ENCODE data around the gene CCR4. TPM values are rescaled to one million over a fixed set of nuclear protein-coding genes. Genes with fewer than 3 reads are reported as not detected.
"Not testable (repeated sequence)": the region's sequence is repeated elsewhere in the genome, so short reads cannot be mapped to it uniquely, and the experiment has no call there.

Gene CCR4
- total RNA-seq (ENCODE audit: low replicate concordance), result under 0.01 TPM in 1 of 2 replicates, not detected in the other

GRCh38 chr3:32951410-32951811 is at the start of gene CCR4:
Gene CCR4 (plus strand): TSS chr3:32951644. CDS start chr3:32953423, 1,779 bp downstream.
- peak; percentile 39 for DNase-seq (ENCODE audit: low read depth)
- no peak within 1 kb of the TSS for H3K4me3 ChIP-seq (ENCODE audit: low read depth, low read length)
- no peak for TF ChIP-seq CTCF (IDR thresholded peaks at IDR 0.05; ENCODE audit: insufficient read depth, low read length)

GRCh38 chr3:32902887-32903371 is 48.5 kb upstream of the CCR4 start:
- DNase-seq (ENCODE audit: low read depth); H3K4me3 ChIP-seq (ENCODE audit: low read depth, low read length): not testable (repeated sequence)

- DNase-seq (ENCODE audit: low read depth), result no peak
- H3K4me3 ChIP-seq (ENCODE audit: low read depth, low read length), result no peak overlapping the region
- TF ChIP-seq CTCF (IDR thresholded peaks at IDR 0.05; ENCODE audit: insufficient read depth, low read length), result no peak
Measured at GRCh38 chr3:32903953-32904352, 47.5 kb upstream of the CCR4 start.

GRCh38 chr3:32909999-32910398 is 41.4 kb upstream of the CCR4 start:
- no peak overlapping the region for H3K4me3 ChIP-seq (ENCODE audit: low read depth, low read length)
- DNase-seq (ENCODE audit: low read depth), result no peak
- no peak for TF ChIP-seq CTCF (IDR thresholded peaks at IDR 0.05; ENCODE audit: insufficient read depth, low read length)

- peak; percentile 42 for DNase-seq (ENCODE audit: low read depth)
- H3K4me3 ChIP-seq (ENCODE audit: low read depth, low read length), result no peak overlapping the region
- TF ChIP-seq CTCF (IDR thresholded peaks at IDR 0.05; ENCODE audit: insufficient read depth, low read length), result no peak
Measured at GRCh38 chr3:32910954-32911353, 40.5 kb upstream of the CCR4 start.

- DNase-seq (ENCODE audit: low read depth), result no peak
- H3K4me3 ChIP-seq (ENCODE audit: low read depth, low read length), result no peak overlapping the region
- TF ChIP-seq CTCF (IDR thresholded peaks at IDR 0.05; ENCODE audit: insufficient read depth, low read length), result no peak
Measured at GRCh38 chr3:32912046-32912445, 39.4 kb upstream of the CCR4 start.

GRCh38 chr3:32913790-32914446 is 37.5 kb upstream of the CCR4 start:
- DNase-seq (ENCODE audit: low read depth), result peak; percentile 98
- TF ChIP-seq CTCF (IDR thresholded peaks at IDR 0.05; ENCODE audit: insufficient read depth, low read length), result no peak
- no peak overlapping the region for H3K4me3 ChIP-seq (ENCODE audit: low read depth, low read length)

Measured in fibroblast of the aortic adventitia (primary cell).